ENCODE results near the gene DAZL. TPM values are rescaled to one million over a fixed set of nuclear protein-coding genes. Genes with fewer than 3 reads are reported as not detected.

Gene DAZL
- total RNA-seq, 1 donor from 2014 or later = not detected

- DNase-seq (ENCODE audit: low spot score, unreplicated experiment) = no peak
- TF ChIP-seq, protein P1, sequence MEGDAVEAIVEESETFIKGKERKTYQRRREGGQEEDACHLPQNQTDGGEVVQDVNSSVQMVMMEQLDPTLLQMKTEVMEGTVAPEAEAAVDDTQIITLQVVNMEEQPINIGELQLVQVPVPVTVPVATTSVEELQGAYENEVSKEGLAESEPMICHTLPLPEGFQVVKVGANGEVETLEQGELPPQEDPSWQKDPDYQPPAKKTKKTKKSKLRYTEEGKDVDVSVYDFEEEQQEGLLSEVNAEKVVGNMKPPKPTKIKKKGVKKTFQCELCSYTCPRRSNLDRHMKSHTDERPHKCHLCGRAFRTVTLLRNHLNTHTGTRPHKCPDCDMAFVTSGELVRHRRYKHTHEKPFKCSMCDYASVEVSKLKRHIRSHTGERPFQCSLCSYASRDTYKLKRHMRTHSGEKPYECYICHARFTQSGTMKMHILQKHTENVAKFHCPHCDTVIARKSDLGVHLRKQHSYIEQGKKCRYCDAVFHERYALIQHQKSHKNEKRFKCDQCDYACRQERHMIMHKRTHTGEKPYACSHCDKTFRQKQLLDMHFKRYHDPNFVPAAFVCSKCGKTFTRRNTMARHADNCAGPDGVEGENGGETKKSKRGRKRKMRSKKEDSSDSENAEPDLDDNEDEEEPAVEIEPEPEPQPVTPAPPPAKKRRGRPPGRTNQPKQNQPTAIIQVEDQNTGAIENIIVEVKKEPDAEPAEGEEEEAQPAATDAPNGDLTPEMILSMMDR (IDR thresholded peaks at IDR 0.05; ENCODE audit: unreplicated experiment) = no peak
- H3K27me3 Mint-ChIP-seq = no peaks in the 10 kb centered on the region
- H3K36me3 Mint-ChIP-seq (ENCODE audit: insufficient read depth) = no peaks in the 10 kb centered on the region
- no peaks in the 10 kb centered on the region for H3K9me3 Mint-ChIP-seq (ENCODE audit: low read depth)
- H3K4me3 Mint-ChIP-seq (ENCODE audit: low read depth) = no peak overlapping the region
- H3K27ac Mint-ChIP-seq = no peak overlapping the region
- no peaks in the 10 kb centered on the region for H3K4me1 Mint-ChIP-seq (ENCODE audit: low read depth)
These were observed 8.7 kb downstream of the DAZL start for GRCh38 chr3:16596352-16597032.

GRCh38 chr3:16595778-16596177, 9.4 kb downstream of the DAZL start:
- TF ChIP-seq, protein P1 (IDR thresholded peaks at IDR 0.05; ENCODE audit: unreplicated experiment) = no peak
- no peaks in the 10 kb centered on the region for H3K9me3 Mint-ChIP-seq (ENCODE audit: low read depth)
- H3K27me3 Mint-ChIP-seq = no peaks in the 10 kb centered on the region
- DNase-seq (ENCODE audit: low spot score, unreplicated experiment) = no peak
- H3K27ac Mint-ChIP-seq = no peak overlapping the region
- H3K4me3 Mint-ChIP-seq (ENCODE audit: low read depth) = no peak overlapping the region
- no peaks in the 10 kb centered on the region for H3K36me3 Mint-ChIP-seq (ENCODE audit: insufficient read depth)
- H3K4me1 Mint-ChIP-seq (ENCODE audit: low read depth) = no peaks in the 10 kb centered on the region

DNA sequence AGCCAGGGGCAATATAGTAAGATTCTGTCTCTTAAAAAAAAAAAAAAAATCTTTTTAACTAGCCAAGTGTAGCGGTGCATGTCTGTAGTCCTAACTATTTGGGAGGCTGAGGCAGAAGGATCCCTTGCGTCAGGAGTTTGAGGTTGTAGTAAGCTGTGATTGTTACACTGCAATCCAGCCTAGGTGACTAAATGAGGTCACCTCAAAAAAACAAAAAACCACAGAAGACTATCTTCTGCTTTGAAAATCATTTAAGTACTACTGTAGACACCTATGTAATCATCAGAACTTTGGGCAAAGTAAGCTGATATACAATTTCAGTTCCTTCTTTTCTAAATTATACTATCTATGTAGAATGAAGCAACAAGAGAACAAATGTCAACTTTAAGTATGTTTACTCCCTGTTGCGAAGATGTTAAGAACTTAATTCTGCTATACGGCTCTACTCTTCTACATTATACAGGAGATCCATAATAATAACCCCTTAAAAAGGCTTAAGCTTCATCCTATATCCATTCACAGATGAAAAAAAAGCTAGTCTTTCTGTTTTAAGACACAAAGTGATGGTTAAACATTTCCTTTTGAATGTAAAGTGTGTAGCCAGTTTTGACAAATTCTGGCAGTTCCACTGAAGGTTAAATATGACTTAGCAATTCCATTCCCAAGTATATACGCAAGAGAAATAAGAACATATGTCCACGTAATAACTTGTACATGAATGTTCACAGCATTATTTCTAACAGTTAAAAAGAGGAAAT, 15.2 kb downstream of the DAZL start:
- DNase-seq (ENCODE audit: low spot score, unreplicated experiment) = no peak
- H3K27ac Mint-ChIP-seq = no peak overlapping the region
- no peaks in the 10 kb centered on the region for H3K36me3 Mint-ChIP-seq (ENCODE audit: insufficient read depth)
- H3K4me1 Mint-ChIP-seq (ENCODE audit: low read depth) = no peaks in the 10 kb centered on the region
- H3K9me3 Mint-ChIP-seq (ENCODE audit: low read depth) = no peaks in the 10 kb centered on the region
- TF ChIP-seq, protein P1 (IDR thresholded peaks at IDR 0.05; ENCODE audit: unreplicated experiment) = no peak
- no peaks in the 10 kb centered on the region for H3K27me3 Mint-ChIP-seq
- no peak overlapping the region for H3K4me3 Mint-ChIP-seq (ENCODE audit: low read depth)

DNA sequence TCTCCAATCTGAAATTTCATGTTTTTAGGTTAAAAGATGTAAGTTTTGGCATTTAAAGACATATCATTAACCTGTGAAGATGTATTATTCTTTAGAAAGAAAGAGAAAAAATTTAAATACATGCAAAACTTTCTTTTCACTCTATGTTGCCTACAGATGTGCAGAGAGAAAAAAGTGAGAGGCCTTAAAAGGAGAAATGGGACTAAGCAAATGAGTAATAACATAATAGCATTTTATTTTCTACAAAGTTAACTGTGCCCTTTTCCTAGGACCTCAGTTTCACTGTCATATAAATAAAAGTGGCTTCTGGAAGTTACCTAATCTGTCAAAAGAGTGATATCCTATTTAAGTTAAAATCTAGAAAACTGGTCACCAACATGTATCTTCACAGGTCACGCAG, 16.1 kb downstream of the DAZL start:
- no peaks in the 10 kb centered on the region for H3K27me3 Mint-ChIP-seq
- no peaks in the 10 kb centered on the region for H3K9me3 Mint-ChIP-seq (ENCODE audit: low read depth)
- no peak for DNase-seq (ENCODE audit: low spot score, unreplicated experiment)
- H3K4me1 Mint-ChIP-seq (ENCODE audit: low read depth) = no peaks in the 10 kb centered on the region
- TF ChIP-seq, protein P1 (IDR thresholded peaks at IDR 0.05; ENCODE audit: unreplicated experiment) = no peak
- H3K27ac Mint-ChIP-seq = no peak overlapping the region
- no peaks in the 10 kb centered on the region for H3K36me3 Mint-ChIP-seq (ENCODE audit: insufficient read depth)
- no peak overlapping the region for H3K4me3 Mint-ChIP-seq (ENCODE audit: low read depth)

- no peaks in the 10 kb centered on the region for H3K36me3 Mint-ChIP-seq (ENCODE audit: insufficient read depth)
- DNase-seq (ENCODE audit: low spot score, unreplicated experiment) = no peak
- no peaks in the 10 kb centered on the region for H3K27me3 Mint-ChIP-seq
- H3K4me3 Mint-ChIP-seq (ENCODE audit: low read depth) = no peak overlapping the region
- no peak overlapping the region for H3K27ac Mint-ChIP-seq
- H3K4me1 Mint-ChIP-seq (ENCODE audit: low read depth) = no peaks in the 10 kb centered on the region
- no peaks in the 10 kb centered on the region for H3K9me3 Mint-ChIP-seq (ENCODE audit: low read depth)
- TF ChIP-seq, protein P1 (IDR thresholded peaks at IDR 0.05; ENCODE audit: unreplicated experiment) = no peak
These were observed 17.6 kb downstream of the DAZL start for GRCh38 chr3:16587681-16588060.
